Measurements from ENCODE around the gene CCAR1. TPM values are rescaled to one million over a fixed set of nuclear protein-coding genes. Genes with fewer than 3 reads are reported as not detected.

The CCAR1 gene
- total and polyA plus RNA-seq, 2 of the 13 experiments (the other 11 are each of a cell fraction or from before 2014, with no cell fraction given) = 74.5 to 81.6 TPM

GRCh38 chr10:68720793-68721672, at the start of gene CCAR1 (continued):
- TF ChIP-seq ZNF687 (CRISPR knock-in tag; IDR thresholded peaks at IDR 0.05) (peak; percentile 90), NFRKB (IDR thresholded peaks at IDR 0.05) (no peak), MXD4 (CRISPR knock-in tag; IDR thresholded peaks at IDR 0.05) (peak; percentile 68; the same call in 1 of the 2 replicates), ZNF841 (CRISPR knock-in tag; IDR thresholded peaks at IDR 0.05; ENCODE audit: borderline replicate concordance) (no peak), PAX8 (CRISPR knock-in tag; IDR thresholded peaks at IDR 0.05; ENCODE audit: borderline replicate concordance) (peak; percentile 49; the same call in 1 of the 2 replicates), HIVEP1 (CRISPR knock-in tag; IDR thresholded peaks at IDR 0.05) (no peak; the same call in 1 of the 2 replicates), ZNF883 (CRISPR knock-in tag; IDR thresholded peaks at IDR 0.05; ENCODE audit: not compliant biosample characterization) (peak; percentile 71), NR2F6 (IDR thresholded peaks at IDR 0.05) (peak; percentile 22; the same call in 1 of the 2 replicates), NR2F6 (CRISPR knock-in tag; IDR thresholded peaks at IDR 0.05) (no peak), EEA1 (CRISPR knock-in tag; IDR thresholded peaks at IDR 0.05; ENCODE audit: borderline replicate concordance) (peak; percentile 48; the same call in 1 of the 2 replicates), HOXA5 (CRISPR knock-in tag; IDR thresholded peaks at IDR 0.05) (peak; percentile 71), ZNF580 (CRISPR knock-in tag; IDR thresholded peaks at IDR 0.05; ENCODE audit: borderline replicate concordance, low read depth) (no peak), GFI1 (CRISPR knock-in tag; IDR thresholded peaks at IDR 0.05; ENCODE audit: borderline replicate concordance) (peak; percentile 52), FOXK1 (CRISPR knock-in tag; IDR thresholded peaks at IDR 0.05; ENCODE audit: borderline replicate concordance, low read depth) (no peak), GATAD2A (CRISPR knock-in tag; IDR thresholded peaks at IDR 0.05) (peak; percentile 31; the same call in 1 of the 2 replicates), ETV5 (CRISPR knock-in tag; IDR thresholded peaks at IDR 0.05; ENCODE audit: borderline replicate concordance) (peak; percentile 26), GABPB1 (CRISPR knock-in tag; IDR thresholded peaks at IDR 0.05) (peak; percentile 76), PITX1 (CRISPR knock-in tag; IDR thresholded peaks at IDR 0.05) (no peak), ZNF75D (CRISPR knock-in tag; IDR thresholded peaks at IDR 0.05; ENCODE audit: borderline replicate concordance) (no peak; the same call in 1 of the 2 replicates), ZNF33A (CRISPR knock-in tag; IDR thresholded peaks at IDR 0.05; ENCODE audit: borderline replicate concordance) (no peak), ZNF770 (CRISPR knock-in tag; IDR thresholded peaks at IDR 0.05) (peak; percentile 41; the same call in 1 of the 2 replicates), SALL2 (CRISPR knock-in tag; IDR thresholded peaks at IDR 0.05) (no peak), RBAK (CRISPR knock-in tag; IDR thresholded peaks at IDR 0.05) (no peak), ZNF619 (CRISPR knock-in tag; IDR thresholded peaks at IDR 0.05) (peak; percentile 56)

Measured in HepG2 (cell line).